ENCODE results near the gene ARHGAP24.

The ARHGAP24 gene

GRCh38 chr4:85762529-85762871 lies 287.6 kb downstream of the ARHGAP24 start:
- no peak for DNase-seq
- intact Hi-C loops (cut with DNase I) = no loop called here

- intact Hi-C loops (cut with DNase I) = no loop called here
- no peak for DNase-seq
Observed at GRCh38 chr4:85763202-85763601, 288.3 kb downstream of the ARHGAP24 start.

- no peak for DNase-seq
- intact Hi-C loops (cut with DNase I) = no loop called here
Observed at GRCh38 chr4:85767649-85768048, 292.7 kb downstream of the ARHGAP24 start.

- intact Hi-C loops (cut with DNase I) = no loop called here
Observed at GRCh38 chr4:85769009-85769408, 294.1 kb downstream of the ARHGAP24 start.

GRCh38 chr4:85772470-85772869 lies 297.5 kb downstream of the ARHGAP24 start:
- intact Hi-C loops (cut with DNase I) = no loop called here
- no peak for DNase-seq

More at GRCh38 chr4:85769009-85769408, 294.1 kb downstream of the ARHGAP24 start:
- DNase-seq = no peak

- intact Hi-C loops (cut with DNase I) = no loop called here
- DNase-seq = no peak
Observed at GRCh38 chr4:85773372-85773771, 298.4 kb downstream of the ARHGAP24 start.

GRCh38 chr4:85774000-85774399 lies 299.1 kb downstream of the ARHGAP24 start:
- no peak for DNase-seq
- intact Hi-C loops (cut with DNase I) = no loop called here

- DNase-seq = no peak
Observed at GRCh38 chr4:85774489-85774888, 299.5 kb downstream of the ARHGAP24 start.

GRCh38 chr4:85776096-85776495 lies 301.1 kb downstream of the ARHGAP24 start:
- intact Hi-C loops (cut with DNase I) = no loop called here
- no peak for DNase-seq

More at GRCh38 chr4:85774489-85774888, 299.5 kb downstream of the ARHGAP24 start:
- intact Hi-C loops (cut with DNase I) = no loop called here

GRCh38 chr4:85776579-85776978 lies 301.6 kb downstream of the ARHGAP24 start:
- intact Hi-C loops (cut with DNase I) = no loop called here
- no peak for DNase-seq

GRCh38 chr4:85777908-85778631 lies 303.1 kb downstream of the ARHGAP24 start:
- no peak for DNase-seq
- intact Hi-C loops (cut with DNase I) = no loop called here

- no peak for DNase-seq
- intact Hi-C loops (cut with DNase I) = no loop called here
Observed at GRCh38 chr4:85778632-85779131, 303.7 kb downstream of the ARHGAP24 start.

- intact Hi-C loops (cut with DNase I) = no loop called here
- no peak for DNase-seq
Observed at GRCh38 chr4:85779165-85779564, 304.2 kb downstream of the ARHGAP24 start.

GRCh38 chr4:85780664-85781063 lies 305.7 kb downstream of the ARHGAP24 start:
- no peak for DNase-seq
- intact Hi-C loops (cut with DNase I) = no loop called here

- intact Hi-C loops (cut with DNase I) = no loop called here
- DNase-seq = no peak
Observed at GRCh38 chr4:85783483-85783882, 308.5 kb downstream of the ARHGAP24 start.

- no peak for DNase-seq
- intact Hi-C loops (cut with DNase I) = no loop called here
Observed at GRCh38 chr4:85783900-85784299, 308.9 kb downstream of the ARHGAP24 start.

- DNase-seq = peak in 3 of 10 donors; percentile 40 to 82 (median 55)
- intact Hi-C loops (cut with DNase I) = no loop called here
Observed at GRCh38 chr4:85784348-85784747, 309.4 kb downstream of the ARHGAP24 start.

GRCh38 chr4:85784947-85785346 lies 310.0 kb downstream of the ARHGAP24 start:
- DNase-seq = no peak
- intact Hi-C loops (cut with DNase I) = no loop called here

GRCh38 chr4:85787133-85787532 lies 312.2 kb downstream of the ARHGAP24 start:
- DNase-seq = no peak
- intact Hi-C loops (cut with DNase I) = no loop called here

- intact Hi-C loops (cut with DNase I) = no loop called here
- DNase-seq = no peak
Observed at GRCh38 chr4:85788604-85789003, 313.7 kb downstream of the ARHGAP24 start.

GRCh38 chr4:85789241-85789640 lies 314.3 kb downstream of the ARHGAP24 start:
- intact Hi-C loops (cut with DNase I) = no loop called here
- DNase-seq = no peak

- no peak for DNase-seq
- intact Hi-C loops (cut with DNase I) = no loop called here
Observed at GRCh38 chr4:85790582-85790981, 315.6 kb downstream of the ARHGAP24 start.
